Liver (tissue), 2 donors: Measurements from ENCODE around the gene ADK.

Experiments used
- CTCF ChIP-seq: fragments of 150-350 bp; IDR thresholded peaks from 2 replicates; pipeline ENCODE4 v1.5.1; 2017; ENCODE audit warnings: improper control_type of control experiment, low read depth, low read length; ENCODE audit not compliant: missing input control
- REST ChIP-seq: IDR thresholded peaks from 2 replicates; pipeline ENCODE4 v1.6.1; 2016; ENCODE audit warnings: antibody characterized with exemption, mild to moderate bottlenecking
- donor health status: healthy.

DNA sequence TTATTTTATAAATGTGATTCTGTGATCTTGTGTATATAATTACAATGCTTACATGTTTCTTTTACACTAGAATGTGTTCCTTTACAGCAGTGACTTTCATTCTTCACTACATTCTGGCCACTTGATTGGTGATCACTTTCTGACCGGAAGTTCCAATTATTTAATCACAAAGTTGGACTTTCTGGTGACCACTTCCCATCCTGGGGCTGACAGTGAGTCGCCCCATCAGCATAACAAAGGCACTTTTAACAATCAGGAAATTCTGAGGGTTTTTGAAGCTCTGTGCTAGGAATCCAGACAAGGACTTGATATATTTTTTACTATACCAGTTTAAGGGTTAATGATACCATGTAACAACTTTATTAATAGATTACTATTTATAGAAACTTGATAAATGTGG, 393.1 kb downstream of the ADK start:
- TF ChIP-seq CTCF (no peak), REST (no peak)
